HS-27A (cell line): ENCODE measurements around the gene TSPAN9.
A peak's percentile ranks its signal among the peaks of the same experiment; 100 is the strongest.

Experiments used
- DNase-seq: peaks from one replicate; pipeline ENCODE4 v3.0.0-alpha.2; 2012; ENCODE audit warnings: low read depth, missing footprints

The TSPAN9 gene

GRCh38 chr12:3124917-3125316 lies 47.7 kb downstream of the TSPAN9 start:
- DNase-seq: no peak

DNA sequence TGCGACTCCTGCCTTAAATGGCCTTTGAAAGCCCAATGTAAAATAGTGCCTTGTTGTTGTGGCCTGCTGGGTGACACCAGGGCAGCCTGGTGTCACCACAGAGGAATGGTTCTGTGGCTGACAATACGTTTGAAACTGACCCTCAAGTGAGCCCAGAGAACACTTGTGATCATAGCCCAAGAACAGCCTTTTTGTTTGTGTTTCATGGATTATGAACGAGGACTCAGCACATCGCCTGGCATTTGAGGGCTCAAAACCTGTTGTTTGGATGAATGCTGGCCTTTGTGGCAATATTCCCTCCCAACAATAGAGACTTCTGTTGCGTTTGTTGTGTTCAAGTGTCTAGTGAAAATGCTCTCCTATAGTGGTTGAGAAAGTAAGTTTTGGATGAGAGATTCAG lies 48.5 kb downstream of the TSPAN9 start:
- no peak for DNase-seq

DNA sequence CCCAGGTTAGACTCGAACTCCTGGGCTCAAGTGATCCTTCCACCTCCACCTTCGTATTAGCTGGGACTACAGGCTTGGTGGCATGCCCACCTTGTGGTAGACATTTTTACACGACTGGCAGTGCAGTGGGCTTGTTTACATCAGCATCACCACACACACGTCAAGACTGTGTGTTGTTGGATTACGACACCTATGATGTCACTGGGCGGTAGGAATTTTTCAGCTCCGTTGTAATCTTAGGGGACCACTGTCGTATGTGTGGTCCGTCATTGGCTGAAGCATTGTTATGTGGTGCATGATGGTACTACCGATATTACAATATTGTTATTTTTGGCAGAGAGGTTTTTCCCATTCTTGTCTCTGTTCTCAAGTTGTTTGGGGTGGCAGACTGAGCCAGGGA lies 50.7 kb downstream of the TSPAN9 start:
- DNase-seq: no peak

DNA sequence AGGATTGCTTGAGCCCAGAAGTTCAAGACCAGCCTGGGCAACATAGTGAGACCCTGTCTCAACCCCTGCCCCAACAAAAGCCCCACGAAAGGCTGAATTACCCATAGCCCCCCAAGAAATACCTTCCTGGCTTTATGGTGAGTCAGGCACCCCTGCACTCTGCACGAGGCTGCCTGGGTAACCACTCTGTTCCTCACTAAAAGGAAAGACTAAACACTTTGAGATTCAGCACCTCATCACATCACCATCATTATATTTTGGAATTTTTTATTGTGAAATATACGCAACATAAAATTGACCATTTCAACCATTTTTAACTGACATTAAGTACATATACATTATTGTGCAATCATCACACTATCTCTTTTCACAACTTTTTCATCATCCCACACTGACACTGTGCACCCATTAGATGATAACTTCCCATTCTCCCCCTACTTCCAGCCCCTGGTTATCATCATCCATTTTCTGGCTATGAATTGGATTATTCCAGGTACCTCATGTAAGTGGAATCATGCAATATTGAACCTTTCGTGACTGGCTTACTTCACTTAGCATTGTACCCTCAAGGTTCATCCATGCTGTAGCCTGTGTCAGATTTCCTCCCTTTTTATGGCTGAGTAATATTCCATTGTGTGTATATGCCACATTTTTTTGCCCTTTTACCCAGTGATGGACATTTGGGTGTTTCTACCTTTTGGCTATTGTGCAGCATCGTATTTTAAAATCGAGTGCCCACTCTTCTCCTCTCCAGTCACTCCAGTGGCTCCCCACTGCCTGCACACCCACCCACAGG lies 51.5 kb downstream of the TSPAN9 start:
- DNase-seq: no peak

DNA sequence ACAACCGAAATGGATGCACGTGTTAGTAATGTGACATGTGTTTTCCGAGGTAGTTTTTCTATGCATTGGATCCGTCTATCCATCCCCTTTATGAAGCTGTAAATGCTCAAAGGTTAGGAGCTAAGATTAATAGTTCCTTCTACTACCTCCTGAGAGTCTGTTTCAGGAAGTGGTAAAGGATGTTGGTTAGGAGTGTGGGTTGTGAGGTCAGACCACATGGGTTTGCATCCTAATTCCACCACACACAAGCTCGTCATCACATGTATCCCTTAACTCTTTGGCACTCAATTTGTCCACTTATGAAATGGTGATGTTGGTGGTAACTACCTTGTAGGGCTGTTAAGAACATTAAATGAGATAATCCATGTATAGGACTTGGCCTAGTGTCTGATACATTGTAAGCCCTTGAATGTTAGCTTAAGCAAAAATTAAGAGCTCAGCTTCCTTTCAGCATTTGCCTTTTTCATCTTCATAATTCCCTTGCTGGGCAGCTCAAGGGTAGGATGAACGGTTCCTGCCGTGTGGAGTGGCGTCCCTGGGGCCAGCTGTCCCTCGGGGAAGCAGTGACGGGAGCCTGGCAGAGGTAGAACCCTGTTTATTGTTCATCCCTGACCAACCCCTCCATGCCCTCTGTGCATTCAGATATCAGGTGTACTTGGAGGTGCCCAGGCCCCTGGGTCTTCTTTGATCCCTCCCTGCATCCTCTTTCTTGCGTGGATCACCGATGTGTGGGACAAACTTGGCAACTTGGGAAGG lies 52.3 kb downstream of the TSPAN9 start:
- no peak for DNase-seq

DNA sequence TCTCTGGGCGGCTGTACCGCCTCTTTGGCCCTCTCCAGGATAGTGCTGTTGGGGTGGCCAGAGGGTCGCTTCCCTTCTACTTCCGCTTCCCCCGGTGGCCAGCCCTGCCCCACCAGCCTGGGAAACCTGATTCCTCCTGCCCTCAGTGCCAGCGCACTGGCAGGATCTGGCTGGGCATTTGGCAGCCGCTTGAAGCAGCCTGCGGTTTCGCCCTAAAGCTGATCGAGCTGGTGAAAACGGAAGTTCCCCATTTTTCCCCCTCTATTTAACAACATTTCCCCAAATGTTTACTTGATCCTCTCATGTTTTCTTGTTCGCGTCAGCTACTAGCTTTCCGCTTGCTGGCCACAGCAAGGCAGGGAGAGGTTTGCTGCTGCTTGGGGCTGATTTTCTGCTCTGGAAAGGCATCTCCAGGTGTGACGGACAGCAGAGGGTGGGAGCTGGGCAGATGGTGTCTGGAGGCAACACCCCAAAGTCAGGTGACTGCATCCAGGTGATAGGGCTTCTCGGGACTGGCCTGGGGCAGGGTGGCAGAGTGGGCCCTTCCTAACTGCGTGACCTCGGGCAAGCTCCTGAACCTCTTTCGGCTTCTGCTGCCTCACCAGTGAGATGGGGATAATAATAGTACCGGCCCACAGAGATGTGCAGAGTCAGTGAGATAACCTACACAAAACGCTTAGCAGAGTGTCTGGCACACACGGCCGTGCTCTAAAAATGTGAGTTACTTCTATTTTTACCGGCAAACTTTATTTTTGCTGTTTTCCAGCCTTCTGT lies 53.1 kb downstream of the TSPAN9 start:
- DNase-seq: no peak

- DNase-seq: no peak
These were observed 54.0 kb downstream of the TSPAN9 start for GRCh38 chr12:3131129-3131528.

DNA sequence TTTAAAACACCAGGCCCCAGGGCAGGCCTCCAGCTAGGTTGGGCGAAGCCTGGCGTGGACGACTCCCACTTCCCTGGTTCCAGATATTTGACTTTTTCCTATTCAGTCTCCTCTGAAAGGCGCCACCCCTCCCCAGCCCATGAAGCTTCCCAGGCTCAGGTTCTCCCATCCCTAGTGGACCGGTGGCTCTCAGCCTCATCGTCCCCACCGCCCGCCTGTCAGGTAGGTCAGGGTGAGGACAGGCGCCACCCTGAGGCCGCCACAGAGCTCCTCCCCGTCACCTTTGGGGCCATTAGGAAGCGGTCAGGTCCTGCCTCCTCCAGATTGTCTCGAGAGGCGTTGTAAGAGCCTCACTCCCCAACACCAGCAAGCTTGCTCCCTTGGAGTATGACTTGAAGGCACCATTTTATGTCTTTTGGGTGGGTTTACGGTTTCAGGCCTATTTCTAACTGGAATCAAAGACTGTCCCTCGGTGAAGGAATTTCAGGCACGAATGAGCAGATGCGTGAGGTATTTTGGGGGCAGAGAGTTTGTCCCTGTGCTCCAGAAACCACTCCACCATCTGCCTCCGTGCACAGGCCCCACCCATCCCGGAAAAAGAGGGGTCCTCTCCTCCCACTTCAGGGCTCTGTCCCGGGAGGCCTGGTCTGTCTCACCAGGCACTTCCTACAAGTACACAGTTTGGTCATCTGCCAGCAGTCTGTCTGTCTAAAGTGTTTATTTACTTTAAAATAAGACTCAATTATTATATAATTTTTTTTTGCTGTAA lies 55.6 kb downstream of the TSPAN9 start:
- peak; percentile 68 for DNase-seq

- DNase-seq: no peak
These were observed 56.2 kb downstream of the TSPAN9 start for GRCh38 chr12:3133405-3133783.

- DNase-seq: no peak
These were observed 56.9 kb downstream of the TSPAN9 start for GRCh38 chr12:3134126-3134525.

DNA sequence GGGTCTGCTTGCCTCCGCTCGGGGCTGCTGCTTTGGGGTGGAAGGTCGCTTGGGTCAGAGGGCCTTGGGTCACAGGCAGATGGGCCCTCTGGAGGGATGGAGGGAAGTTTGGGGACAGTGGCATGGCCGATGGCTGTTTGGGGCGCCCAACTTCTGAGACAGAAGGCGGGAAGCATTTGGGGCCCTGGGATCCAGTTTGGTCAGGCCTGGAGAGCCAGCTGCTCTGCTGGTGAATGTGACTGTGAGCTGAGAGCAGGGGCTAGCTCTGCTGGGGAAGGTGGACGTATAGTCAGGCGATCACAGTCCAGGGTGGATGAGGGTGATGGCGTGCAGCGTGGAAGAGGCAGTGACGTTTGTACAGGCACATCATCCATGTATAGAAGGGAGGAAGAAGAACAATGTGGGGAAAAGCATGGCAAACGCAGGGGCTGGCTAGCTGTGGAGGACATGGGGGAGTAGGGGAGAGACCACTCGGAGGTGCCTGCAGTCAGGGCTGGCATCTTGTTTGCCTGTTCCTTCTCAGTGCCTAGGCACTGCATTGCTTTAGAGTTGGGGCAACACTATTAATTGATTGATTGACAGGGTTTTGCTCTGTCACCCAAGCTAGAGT lies 57.5 kb downstream of the TSPAN9 start:
- DNase-seq: no peak

- peak; percentile 82 for DNase-seq
These were observed 58.6 kb downstream of the TSPAN9 start for GRCh38 chr12:3135522-3136461.

- no peak for DNase-seq
These were observed 59.6 kb downstream of the TSPAN9 start for GRCh38 chr12:3136641-3137267.

DNA sequence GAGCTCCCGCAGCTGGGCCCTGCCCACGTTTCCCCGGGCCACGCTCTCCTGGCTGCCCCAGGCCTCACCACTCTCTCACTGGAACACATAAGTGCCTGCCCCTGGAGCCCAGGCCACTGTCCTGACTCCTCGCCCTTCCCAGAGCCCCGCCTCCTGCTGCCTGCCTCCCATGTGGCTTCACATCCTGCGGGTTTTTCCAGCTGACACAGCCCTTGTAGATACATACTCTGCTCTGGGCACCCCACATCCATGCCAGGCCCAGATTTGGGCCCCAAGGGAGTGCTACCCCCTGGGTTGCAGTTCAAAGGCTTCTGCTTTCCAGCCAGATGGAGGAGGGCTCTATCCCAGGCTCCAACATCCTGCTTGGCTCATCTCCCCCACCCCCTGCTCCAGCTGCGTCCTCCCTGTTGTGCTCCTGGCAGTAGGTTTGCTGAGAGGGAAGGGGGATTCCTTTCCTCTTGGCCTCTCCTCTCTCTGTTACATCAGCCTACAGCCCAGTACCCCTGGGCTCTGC lies 60.1 kb downstream of the TSPAN9 start:
- DNase-seq: no peak

DNA sequence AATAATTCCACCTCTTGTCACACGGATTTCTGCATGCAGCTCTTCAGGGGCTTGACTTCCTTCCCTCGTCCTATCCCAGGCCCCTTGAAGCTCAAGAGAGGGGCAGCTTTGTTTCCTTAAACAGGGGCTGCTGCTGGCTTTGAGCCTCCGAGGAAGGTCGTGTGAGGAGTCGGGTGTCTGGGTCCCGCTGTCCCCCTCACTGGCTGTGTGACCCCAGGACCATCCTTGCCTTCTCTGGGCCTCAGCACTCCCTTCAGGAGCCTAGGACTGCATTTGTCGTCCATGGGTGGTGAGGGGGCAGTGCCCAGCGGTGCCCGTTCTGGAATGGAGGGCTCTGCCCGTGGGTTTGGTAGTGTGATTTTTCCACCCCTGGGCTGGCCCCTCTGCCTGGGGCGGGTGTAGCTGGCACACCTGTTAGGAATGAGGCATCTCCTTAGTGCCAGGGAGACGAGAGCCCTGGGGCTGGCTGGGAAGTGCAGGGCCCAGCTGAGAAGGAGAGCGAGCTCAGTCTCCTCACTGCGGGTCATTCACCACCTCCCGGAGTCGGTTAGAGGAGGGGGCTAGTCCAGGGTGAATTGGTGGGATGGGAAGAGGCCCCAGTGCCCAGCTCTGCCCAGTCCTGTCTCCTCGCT lies 60.8 kb downstream of the TSPAN9 start:
- no peak for DNase-seq

DNA sequence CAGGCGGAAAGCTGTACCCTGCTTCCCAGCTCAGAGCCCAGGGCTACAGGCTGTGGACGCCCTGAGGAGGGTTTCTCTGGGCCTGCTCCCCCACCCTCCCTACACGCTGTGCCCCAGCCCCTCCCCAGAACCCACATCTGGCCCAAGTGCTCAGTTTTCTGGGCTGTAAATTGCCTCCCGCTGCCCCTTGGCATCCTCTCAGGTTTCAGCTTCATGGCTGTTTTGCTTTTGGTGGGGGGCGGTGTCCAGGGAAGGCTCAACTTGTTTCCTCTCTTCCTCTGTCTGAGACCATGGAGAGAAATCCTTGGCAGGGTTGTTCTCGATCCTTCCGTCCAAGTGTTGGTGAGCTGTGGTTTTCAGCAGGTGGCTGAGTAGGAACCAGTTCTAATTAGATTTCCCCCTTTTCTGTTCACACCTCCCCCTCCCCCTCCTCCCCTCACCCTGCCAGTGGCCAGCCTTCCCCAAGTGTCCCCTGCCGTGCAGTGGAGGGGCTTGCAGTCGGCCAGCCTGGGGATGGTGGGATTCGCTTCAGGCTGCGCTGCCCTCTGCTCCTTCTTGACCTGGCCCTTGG lies 61.8 kb downstream of the TSPAN9 start:
- no peak for DNase-seq

GRCh38 chr12:3139760-3140159 lies 62.6 kb downstream of the TSPAN9 start:
- DNase-seq: no peak

DNA sequence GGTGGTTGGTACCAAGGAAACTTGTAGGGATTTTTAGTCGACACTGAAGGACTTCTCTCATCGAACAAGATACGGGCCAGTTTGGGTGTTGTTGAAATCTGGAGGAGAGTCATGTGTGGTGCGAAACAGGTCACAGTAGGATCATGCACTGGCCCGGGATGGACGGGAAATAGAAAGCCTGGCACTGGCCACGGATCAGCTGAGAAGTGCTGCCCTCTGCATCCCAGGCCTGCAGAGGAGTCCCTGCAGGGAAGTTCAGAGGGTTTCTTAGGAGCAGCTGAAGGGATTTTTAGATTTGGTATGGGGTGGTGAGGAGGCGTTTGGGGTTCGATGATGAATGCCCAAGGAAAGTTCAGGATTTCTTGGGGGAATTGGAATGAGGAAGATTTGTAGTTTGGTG lies 63.1 kb downstream of the TSPAN9 start:
- no peak for DNase-seq
